Prostate gland (tissue), 2 donors: ENCODE data around the gene ZNF638.

Experiments
- CTCF ChIP-seq, 4 experiments: fragments of 200-600 bp in 2 of 4; fragments of 450-650 bp in 2 of 4; sonication (generic) in 2 of 4; IDR thresholded peaks; 1 replicate in 3 of 4; 2 replicates in 1 of 4; pipeline ENCODE4 v1.5.1; 2016 to 2019; ENCODE audit warnings: antibody characterized with exemption in 4 of 4, mild to moderate bottlenecking in 2 of 4, moderate library complexity in 2 of 4
- POLR2A ChIP-seq: fragments of 450-650 bp; IDR thresholded peaks from one replicate; pipeline ENCODE4 v1.6.1; 2016; ENCODE audit warnings: antibody characterized with exemption, mild to moderate bottlenecking
- POLR2AphosphoS5 ChIP-seq: sonication (generic); formaldehyde crosslinking; IDR thresholded peaks from one replicate; pipeline ENCODE4 v1.6.1; 2017; ENCODE audit warnings: antibody characterized with exemption

GRCh38 chr2:71348302-71348701 is 16.7 kb downstream of the ZNF638 start:
- no peak for TF ChIP-seq CTCF (IDR thresholded peaks at IDR 0.05)
- TF ChIP-seq POLR2AphosphoS5, result no peak
- TF ChIP-seq POLR2A, result no peak
